Esophagus (tissue), 2 donors: ENCODE data around the gene HYLS1. TPM values are rescaled to one million over a fixed set of nuclear protein-coding genes. Genes with fewer than 3 reads are reported as not detected.

Source experiments
- H3K27ac ChIP-seq, 2 donors: one replicate each; pipeline ENCODE4 v1.5.1; 2013; ENCODE audit warnings: low read depth in 2 of 2, mild to moderate bottlenecking in 2 of 2, inconsistent platforms in 1 of 2, low read length in 1 of 2, moderate library complexity in 1 of 2
- H3K27me3 ChIP-seq, 2 donors: one replicate each; pipeline ENCODE4 v1.6.1; 2013; ENCODE audit warnings: low read length in 2 of 2, control low read depth in 1 of 2, mild to moderate bottlenecking in 1 of 2; ENCODE audit not compliant: insufficient read depth in 2 of 2, control insufficient read depth in 1 of 2
- H3K36me3 ChIP-seq, 2 donors: one replicate each; pipeline ENCODE4 v1.6.1; 2013; ENCODE audit warnings: low read length in 1 of 2; ENCODE audit not compliant: control insufficient read depth in 2 of 2, insufficient read depth in 2 of 2
- H3K4me1 ChIP-seq, 2 donors: one replicate each; pipeline ENCODE4 v1.6.1; 2013; ENCODE audit warnings: low read length in 1 of 2; ENCODE audit not compliant: control insufficient read depth in 2 of 2, insufficient read depth in 2 of 2
- H3K4me3 ChIP-seq, 2 donors: one replicate each; pipeline ENCODE4 v1.5.1; 2013; ENCODE audit warnings: low read length in 2 of 2, mild to moderate bottlenecking in 2 of 2, low read depth in 1 of 2, moderate library complexity in 1 of 2
- H3K9me3 ChIP-seq, 2 donors: one replicate each; pipeline ENCODE4 v1.6.1; 2013; ENCODE audit warnings: mild to moderate bottlenecking in 2 of 2, low read depth in 1 of 2, low read length in 1 of 2, moderate library complexity in 1 of 2; ENCODE audit not compliant: control insufficient read depth in 2 of 2, insufficient read depth in 1 of 2
- WGBS, 2 donors: extraction: QIAGEN DNeasy Blood & Tissue Kit; methylation state at CpG; one replicate each; pipeline ENCODE4 v1.1.7; 2013; 5-methylcytosine and 5-hydroxymethylcytosine counted together
- polyA plus RNA-seq, 2 donors: library from polyadenylated mRNA; stranded (reverse); fragments of 200-250 nt; gene quantifications; one replicate each; pipeline ENCODE4 v1.2.3, GENCODE V29; 2013
- donor health status: healthy with polysubstance abuse.
- donor health status: Bipolar disorder and iron deficiency.

Gene HYLS1
- polyA plus RNA-seq, 2 donors: 3.7 to 4.1 TPM

DNA sequence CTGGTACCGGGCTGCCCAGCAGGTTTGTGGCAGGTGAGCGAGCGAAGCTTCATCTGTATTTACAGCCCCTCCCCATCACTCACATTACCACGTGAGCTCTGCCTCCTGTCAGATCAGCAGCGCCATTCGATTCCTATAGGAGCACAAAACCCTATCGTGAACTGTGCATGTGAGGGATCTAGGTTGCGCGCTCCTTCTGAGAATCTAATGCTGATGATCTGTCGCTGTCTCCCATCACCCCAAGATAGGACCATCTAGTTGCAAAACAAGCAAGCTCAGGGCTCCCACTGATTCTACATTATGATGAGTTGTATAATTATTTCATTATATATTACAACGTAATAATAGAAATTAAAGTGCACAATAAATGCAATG, 42.6 kb downstream of the HYLS1 start:
- H3K27ac ChIP-seq: no peak overlapping the region
- no peaks in the 10 kb centered on the region for H3K4me1 ChIP-seq
- H3K9me3 ChIP-seq: no peaks in the 10 kb centered on the region
- H3K36me3 ChIP-seq: no peaks in the 10 kb centered on the region
- 89 to 90% methylated on average over 11 of the region's 11 CpGs for WGBS, 2 donors
- no peak overlapping the region for H3K4me3 ChIP-seq
- H3K27me3 ChIP-seq: no peaks in the 10 kb centered on the region

DNA sequence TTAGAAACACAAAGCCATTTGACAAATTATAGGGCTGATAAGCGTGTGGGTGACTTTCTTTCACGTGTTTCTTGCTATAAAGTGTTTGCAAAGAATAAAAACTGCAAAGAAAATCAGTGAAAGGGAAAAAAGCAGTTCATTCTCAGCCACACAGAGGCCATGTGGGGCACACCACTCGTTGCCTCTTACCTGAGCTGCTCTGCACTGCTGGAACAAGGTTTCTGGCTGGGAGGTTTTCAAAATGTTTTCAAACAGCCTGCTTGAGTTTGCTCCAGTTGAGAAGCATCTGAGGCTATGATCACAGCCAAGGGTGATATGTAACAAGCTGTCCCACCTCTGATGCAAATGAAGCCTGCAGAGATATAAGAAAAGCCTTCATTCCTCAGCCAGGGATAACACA, 43.6 kb downstream of the HYLS1 start:
- H3K4me1 ChIP-seq: no peaks in the 10 kb centered on the region
- 71% methylated on average over 3 of the region's 3 CpGs for WGBS, 2 donors
- H3K27ac ChIP-seq: no peak overlapping the region
- no peaks in the 10 kb centered on the region for H3K9me3 ChIP-seq
- H3K4me3 ChIP-seq: no peak overlapping the region
- H3K36me3 ChIP-seq: no peaks in the 10 kb centered on the region
- H3K27me3 ChIP-seq: no peaks in the 10 kb centered on the region

DNA sequence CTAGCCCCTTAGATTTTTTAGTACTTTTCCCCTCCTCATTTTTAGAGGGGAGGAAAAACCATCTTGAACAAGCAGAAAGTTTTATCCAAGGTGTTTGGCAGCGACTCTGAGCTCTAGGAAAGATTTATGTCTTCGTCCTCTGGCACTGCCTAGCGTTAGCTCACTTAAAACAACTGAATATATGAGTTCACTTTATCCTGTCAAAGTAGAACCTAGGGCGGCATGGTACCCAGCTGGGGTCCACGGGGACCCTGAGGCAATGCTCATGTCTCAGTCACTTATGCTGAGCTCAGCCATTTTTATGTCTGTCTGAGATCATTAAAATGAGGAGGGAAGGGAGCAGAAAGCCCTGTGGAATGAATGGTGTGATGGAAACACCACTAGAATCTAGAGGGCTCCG, 44.2 kb downstream of the HYLS1 start:
- no peaks in the 10 kb centered on the region for H3K9me3 ChIP-seq
- H3K27me3 ChIP-seq: no peaks in the 10 kb centered on the region
- H3K36me3 ChIP-seq: no peaks in the 10 kb centered on the region
- H3K4me1 ChIP-seq: no peaks in the 10 kb centered on the region
- no peak overlapping the region for H3K27ac ChIP-seq
- WGBS, 2 donors: 66 to 73% methylated on average over 6 of the region's 6 CpGs
- no peak overlapping the region for H3K4me3 ChIP-seq

DNA sequence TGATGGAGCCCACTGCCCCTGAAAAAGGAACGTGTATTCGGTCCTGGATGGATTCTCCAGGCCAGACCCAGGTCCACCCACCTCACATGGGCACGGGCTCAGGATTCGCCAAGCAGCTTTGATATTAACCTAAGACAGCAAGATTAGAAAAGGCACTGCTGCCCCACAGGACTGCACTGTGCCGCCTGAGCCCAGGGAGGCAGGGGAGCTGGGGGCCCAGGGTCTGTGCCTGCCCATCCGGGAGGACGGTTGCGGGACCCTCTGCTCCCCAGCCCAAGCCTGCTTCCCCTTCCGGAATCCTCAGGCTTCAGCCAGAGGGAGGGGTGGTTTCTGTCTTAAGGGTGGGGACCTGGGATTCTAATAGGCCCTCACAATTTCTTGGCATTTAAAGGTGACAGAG, 44.8 kb downstream of the HYLS1 start:
- 85% methylated on average over 9 of the region's 9 CpGs for WGBS, 2 donors
- no peaks in the 10 kb centered on the region for H3K27me3 ChIP-seq
- H3K9me3 ChIP-seq: no peaks in the 10 kb centered on the region
- H3K4me3 ChIP-seq: no peak overlapping the region
- no peaks in the 10 kb centered on the region for H3K4me1 ChIP-seq
- H3K27ac ChIP-seq: no peak overlapping the region
- H3K36me3 ChIP-seq: no peaks in the 10 kb centered on the region

DNA sequence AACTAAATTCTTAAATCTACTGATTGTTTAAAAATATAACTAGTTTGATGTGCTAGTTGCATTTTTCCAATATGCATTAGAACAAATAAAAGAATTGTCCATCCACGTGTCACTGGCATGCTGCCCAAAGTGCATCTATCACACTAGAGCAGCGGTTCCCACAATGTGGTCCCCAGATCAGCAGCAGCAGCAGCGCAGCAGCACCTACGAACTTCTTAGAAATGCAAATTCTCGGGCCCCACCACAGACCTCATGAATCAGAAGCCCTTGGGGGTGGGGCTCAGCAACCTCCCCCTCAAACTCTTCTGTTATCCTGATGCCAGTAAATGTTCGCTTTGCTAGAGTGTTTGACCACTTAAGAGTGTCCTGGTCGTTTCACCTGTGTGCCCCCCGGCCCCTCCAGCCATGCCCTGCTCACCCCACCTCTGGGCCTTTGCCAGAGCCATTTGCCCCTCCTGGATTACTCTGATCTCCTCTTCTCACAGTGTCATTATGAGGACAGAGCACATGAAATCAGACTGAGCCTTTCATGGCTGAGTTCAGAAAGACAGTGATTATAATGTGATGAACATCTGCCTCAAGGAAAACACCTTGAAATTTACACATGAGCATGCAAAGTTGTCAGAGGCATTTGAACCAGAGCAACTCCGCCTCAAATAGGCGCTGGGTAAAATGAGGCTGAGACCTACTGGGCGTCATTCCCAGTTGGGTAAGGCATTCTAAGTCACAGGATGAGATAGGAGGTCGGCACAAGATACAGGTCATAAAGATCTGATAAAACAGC, 45.8 kb downstream of the HYLS1 start:
- Histone ChIP-seq H3K4me1 (no peaks in the 10 kb centered on the region), H3K27ac (no peak overlapping the region), H3K9me3 (no peaks in the 10 kb centered on the region), H3K27me3 (no peaks in the 10 kb centered on the region), H3K36me3 (no peaks in the 10 kb centered on the region), H3K4me3 (no peak overlapping the region)
- 69% methylated on average over 12 of the region's 12 CpGs for WGBS, 2 donors

DNA sequence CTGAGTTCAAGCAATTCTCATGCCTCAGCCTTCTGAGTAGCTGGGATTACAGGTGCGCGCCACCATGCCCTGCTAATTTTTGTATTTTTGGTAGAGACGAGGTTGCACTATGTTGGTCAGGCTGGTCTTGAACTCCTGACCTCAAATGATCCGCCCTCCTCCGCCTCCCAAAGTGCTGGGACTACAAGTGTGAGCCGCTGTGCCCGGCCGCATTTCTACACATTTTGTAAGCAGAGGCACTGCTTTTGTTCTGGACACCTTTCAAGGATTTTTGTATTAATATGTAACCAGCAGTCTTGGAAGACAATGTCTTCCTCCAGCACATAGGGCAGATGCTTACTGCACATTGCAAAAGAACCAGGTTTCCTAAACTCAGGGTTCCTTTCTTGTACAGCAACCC, 47.0 kb downstream of the HYLS1 start:
- H3K4me1 ChIP-seq: peaks cover 0 to 2% of the 10 kb centered on the region in 2 donors
- H3K4me3 ChIP-seq: no peak overlapping the region
- H3K9me3 ChIP-seq: no peaks in the 10 kb centered on the region
- no peak overlapping the region for H3K27ac ChIP-seq
- no peaks in the 10 kb centered on the region for H3K36me3 ChIP-seq
- H3K27me3 ChIP-seq: no peaks in the 10 kb centered on the region
- WGBS, 2 donors: 91 to 95% methylated on average over 8 of the region's 8 CpGs

DNA sequence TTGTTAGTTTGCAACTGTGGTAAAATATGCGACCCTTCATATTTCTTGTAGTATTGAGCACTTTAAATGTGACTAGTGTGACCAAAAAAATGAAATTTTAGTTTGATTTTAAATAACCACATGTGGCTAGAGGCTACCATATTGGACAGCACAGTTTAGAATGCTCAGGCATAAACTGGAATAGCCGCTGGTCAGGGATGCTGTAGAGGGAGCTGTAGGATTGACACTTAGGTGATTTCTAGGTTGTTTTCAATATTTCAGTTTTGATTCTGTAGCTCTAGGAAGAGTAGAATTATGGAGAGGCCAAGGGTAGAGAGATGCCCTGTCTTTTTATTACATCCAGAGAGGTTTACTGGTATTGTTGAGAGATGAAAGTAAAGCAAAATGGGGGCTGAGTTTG, 47.6 kb downstream of the HYLS1 start:
- Histone ChIP-seq H3K9me3 (no peaks in the 10 kb centered on the region), H3K27me3 (no peaks in the 10 kb centered on the region), H3K4me3 (no peak overlapping the region), H3K36me3 (no peaks in the 10 kb centered on the region), H3K4me1 (peaks cover 0 to 2% of the 10 kb centered on the region in 2 donors), H3K27ac (no peak overlapping the region)
- WGBS, 2 donors: 95 to 100% methylated on average over 2 of the region's 2 CpGs

DNA sequence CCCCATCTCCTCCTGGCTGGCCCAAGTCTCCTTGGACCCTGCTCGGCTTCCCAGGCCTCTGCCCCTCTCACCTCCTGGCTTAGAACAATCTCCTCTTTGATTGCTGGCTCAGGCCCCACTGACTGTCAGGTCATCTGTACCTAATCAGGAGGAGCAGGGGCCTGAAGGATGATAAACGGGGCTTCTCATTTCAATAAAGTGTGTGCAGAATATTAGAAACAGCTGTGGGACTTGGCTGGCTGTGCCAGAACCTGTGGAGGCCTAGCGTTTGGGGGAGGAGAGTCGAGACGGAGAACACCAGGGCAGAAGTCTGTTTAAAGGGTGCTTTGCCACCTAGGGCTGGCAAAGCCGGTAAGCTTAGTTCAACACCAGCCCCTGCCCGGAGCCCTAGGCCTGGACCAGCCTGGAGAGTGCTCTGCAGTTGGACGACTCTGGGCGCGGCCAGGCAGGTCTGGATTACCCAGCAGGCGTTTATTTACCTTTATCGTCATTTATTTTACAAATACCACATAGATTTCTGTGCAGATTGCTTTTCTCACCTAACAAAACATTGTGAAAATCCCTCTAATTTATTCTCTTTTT, 48.2 kb downstream of the HYLS1 start:
- H3K9me3 ChIP-seq: no peaks in the 10 kb centered on the region
- no peaks in the 10 kb centered on the region for H3K36me3 ChIP-seq
- H3K27me3 ChIP-seq: no peaks in the 10 kb centered on the region
- no peak overlapping the region for H3K27ac ChIP-seq
- peaks cover 0 to 2% of the 10 kb centered on the region in 2 donors for H3K4me1 ChIP-seq
- H3K4me3 ChIP-seq: no peak overlapping the region
- WGBS, 2 donors: 40 to 57% methylated on average over 12 of the region's 12 CpGs

DNA sequence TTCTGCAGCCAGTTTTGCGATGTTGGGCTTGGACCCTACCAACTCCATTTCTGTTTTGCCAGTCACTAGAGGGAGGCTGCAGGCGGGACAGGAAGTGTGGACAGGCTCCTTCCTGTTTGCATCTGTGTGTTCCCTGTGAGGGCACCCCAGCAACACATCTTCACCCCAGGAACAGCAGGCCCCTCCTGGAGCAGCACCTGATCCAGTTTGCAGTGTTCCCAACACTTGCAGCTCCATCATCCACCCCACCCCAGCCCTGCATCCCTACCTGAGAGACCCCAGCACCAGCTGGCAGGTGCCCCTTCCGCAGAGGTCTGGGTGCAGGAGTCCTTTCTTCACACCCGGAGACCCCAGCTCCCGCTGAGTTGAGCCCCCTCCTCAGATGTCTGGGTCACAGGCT, 51.0 kb downstream of the HYLS1 start:
- H3K4me3 ChIP-seq: no peak overlapping the region
- WGBS, 2 donors: 92 to 96% methylated on average over 5 of the region's 5 CpGs

DNA sequence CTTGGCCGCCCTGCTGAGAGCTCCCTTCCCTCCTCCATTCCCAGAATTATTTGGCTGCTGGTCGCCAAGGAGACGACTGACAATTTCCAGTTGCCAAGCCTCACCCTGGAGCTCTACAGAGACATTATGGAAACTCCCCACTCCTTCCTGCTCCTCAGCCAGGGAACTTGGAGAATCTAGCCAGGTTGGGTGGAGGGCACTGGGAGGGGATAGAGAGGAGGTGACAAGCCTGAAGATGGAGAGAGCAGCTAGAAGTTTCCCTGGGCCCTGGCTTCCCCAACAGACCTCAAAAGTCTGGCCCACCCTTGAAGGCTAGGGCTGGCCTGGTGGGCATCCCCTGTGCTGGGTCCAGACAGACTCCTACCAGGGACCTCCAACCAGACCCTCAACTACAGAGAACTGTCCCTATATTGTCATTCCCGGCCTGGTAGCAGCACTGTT, 51.6 kb downstream of the HYLS1 start:
- H3K36me3 ChIP-seq: no peaks in the 10 kb centered on the region

More for the DNA sequence above, 51.0 kb downstream of the HYLS1 start:
- H3K4me1 ChIP-seq: peaks cover 0 to 7% of the 10 kb centered on the region in 2 donors
- no peaks in the 10 kb centered on the region for H3K9me3 ChIP-seq
- no peaks in the 10 kb centered on the region for H3K27me3 ChIP-seq
- H3K27ac ChIP-seq: no peak overlapping the region
- no peaks in the 10 kb centered on the region for H3K36me3 ChIP-seq

More for the DNA sequence above, 51.6 kb downstream of the HYLS1 start:
- 30 to 54% methylated on average over 4 of the region's 4 CpGs for WGBS, 2 donors
- Histone ChIP-seq H3K27ac (no peak overlapping the region), H3K9me3 (no peaks in the 10 kb centered on the region), H3K4me1 (peaks cover 0 to 7% of the 10 kb centered on the region in 2 donors), H3K27me3 (no peaks in the 10 kb centered on the region), H3K4me3 (no peak overlapping the region)
